Measurements from ENCODE around the gene GOPC.

GOPC gene

GRCh38 chr6:117585647-117586046, 16.7 kb downstream of the GOPC start:
- no peak for TF ChIP-seq OSR1 (CRISPR knock-in tag; IDR thresholded peaks at IDR 0.05)
- no peak for TF ChIP-seq PPARA (CRISPR knock-in tag; IDR thresholded peaks at IDR 0.05; ENCODE audit: borderline replicate concordance)
- TF ChIP-seq TSHZ2 (CRISPR knock-in tag; IDR thresholded peaks at IDR 0.05): no peak
- TF ChIP-seq TCF4 (CRISPR knock-in tag; IDR thresholded peaks at IDR 0.05; ENCODE audit: borderline replicate concordance): no peak
- no peak for TF ChIP-seq SNAI2 (CRISPR knock-in tag; IDR thresholded peaks at IDR 0.05)
- TF ChIP-seq ISL1 (CRISPR knock-in tag; IDR thresholded peaks at IDR 0.05): no peak
- TF ChIP-seq CSRNP3 (CRISPR knock-in tag; IDR thresholded peaks at IDR 0.05): no peak
- TF ChIP-seq POU6F1 (CRISPR knock-in tag; IDR thresholded peaks at IDR 0.05; ENCODE audit: borderline replicate concordance, low read depth): no peak
- no peak for TF ChIP-seq GLIS3 (CRISPR knock-in tag; IDR thresholded peaks at IDR 0.05)
- no peak for TF ChIP-seq TOX (CRISPR knock-in tag; IDR thresholded peaks at IDR 0.05; ENCODE audit: borderline replicate concordance)
- ATAC-seq: no peak

- TF ChIP-seq OSR1 (CRISPR knock-in tag; IDR thresholded peaks at IDR 0.05) (no peak), TOX (CRISPR knock-in tag; IDR thresholded peaks at IDR 0.05; ENCODE audit: borderline replicate concordance) (no peak), CREB5 (CRISPR knock-in tag; IDR thresholded peaks at IDR 0.05; ENCODE audit: low read depth) (no peak), RARB (CRISPR knock-in tag; IDR thresholded peaks at IDR 0.05) (no peak)
- ATAC-seq: no peak
These were observed 28.1 kb downstream of the GOPC start for GRCh38 chr6:117574198-117574597.

GRCh38 chr6:117573006-117573680, 29.2 kb downstream of the GOPC start:
- TF ChIP-seq ZNF565 (CRISPR knock-in tag; conservative IDR thresholded peaks at IDR 0.05; ENCODE audit: low read depth) (no peak), CSRNP3 (CRISPR knock-in tag; IDR thresholded peaks at IDR 0.05) (no peak)
- ATAC-seq: no peak

- ATAC-seq: no peak
- TF ChIP-seq CSRNP3 (CRISPR knock-in tag; IDR thresholded peaks at IDR 0.05): no peak
- TF ChIP-seq SNAI2 (CRISPR knock-in tag; IDR thresholded peaks at IDR 0.05): no peak
- no peak for TF ChIP-seq TOX (CRISPR knock-in tag; IDR thresholded peaks at IDR 0.05; ENCODE audit: borderline replicate concordance)
- no peak for TF ChIP-seq GLIS3 (CRISPR knock-in tag; IDR thresholded peaks at IDR 0.05)
- TF ChIP-seq ZNF70 (CRISPR knock-in tag; IDR thresholded peaks at IDR 0.05): no peak
- no peak for TF ChIP-seq POU6F1 (CRISPR knock-in tag; IDR thresholded peaks at IDR 0.05; ENCODE audit: borderline replicate concordance, low read depth)
- TF ChIP-seq ARNTL (CRISPR knock-in tag; IDR thresholded peaks at IDR 0.05; ENCODE audit: borderline replicate concordance, low read depth): no peak
- TF ChIP-seq ZNF8 (CRISPR knock-in tag; IDR thresholded peaks at IDR 0.05): no peak
- no peak for TF ChIP-seq TCF4 (CRISPR knock-in tag; IDR thresholded peaks at IDR 0.05; ENCODE audit: borderline replicate concordance)
- TF ChIP-seq ZC3H10 (CRISPR knock-in tag; IDR thresholded peaks at IDR 0.05): no peak
- TF ChIP-seq ISL1 (CRISPR knock-in tag; IDR thresholded peaks at IDR 0.05): no peak
- no peak for TF ChIP-seq OSR1 (CRISPR knock-in tag; IDR thresholded peaks at IDR 0.05)
- no peak for TF ChIP-seq ESRRG (CRISPR knock-in tag; IDR thresholded peaks at IDR 0.05)
- TF ChIP-seq BACH2 (CRISPR knock-in tag; IDR thresholded peaks at IDR 0.05; ENCODE audit: borderline replicate concordance): no peak
These were observed 33.4 kb downstream of the GOPC start for GRCh38 chr6:117568831-117569410.
